HG03280 (cell line): ENCODE data around the gene FGD2.

ENCODE experiments used
- ATAC-seq: cut with Tn5 transposase; IDR thresholded peaks from one replicate; pipeline ENCODE4 v1.9.1; 2021; ENCODE audit warnings: mild to moderate bottlenecking, moderate library complexity; ENCODE audit not compliant: unreplicated experiment

FGD2 gene, protein sequence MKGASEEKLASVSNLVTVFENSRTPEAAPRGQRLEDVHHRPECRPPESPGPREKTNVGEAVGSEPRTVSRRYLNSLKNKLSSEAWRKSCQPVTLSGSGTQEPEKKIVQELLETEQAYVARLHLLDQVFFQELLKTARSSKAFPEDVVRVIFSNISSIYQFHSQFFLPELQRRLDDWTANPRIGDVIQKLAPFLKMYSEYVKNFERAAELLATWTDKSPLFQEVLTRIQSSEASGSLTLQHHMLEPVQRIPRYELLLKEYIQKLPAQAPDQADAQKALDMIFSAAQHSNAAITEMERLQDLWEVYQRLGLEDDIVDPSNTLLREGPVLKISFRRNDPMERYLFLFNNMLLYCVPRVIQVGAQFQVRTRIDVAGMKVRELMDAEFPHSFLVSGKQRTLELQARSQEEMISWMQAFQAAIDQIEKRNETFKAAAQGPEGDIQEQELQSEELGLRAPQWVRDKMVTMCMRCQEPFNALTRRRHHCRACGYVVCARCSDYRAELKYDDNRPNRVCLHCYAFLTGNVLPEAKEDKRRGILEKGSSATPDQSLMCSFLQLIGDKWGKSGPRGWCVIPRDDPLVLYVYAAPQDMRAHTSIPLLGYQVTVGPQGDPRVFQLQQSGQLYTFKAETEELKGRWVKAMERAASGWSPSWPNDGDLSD

DNA sequence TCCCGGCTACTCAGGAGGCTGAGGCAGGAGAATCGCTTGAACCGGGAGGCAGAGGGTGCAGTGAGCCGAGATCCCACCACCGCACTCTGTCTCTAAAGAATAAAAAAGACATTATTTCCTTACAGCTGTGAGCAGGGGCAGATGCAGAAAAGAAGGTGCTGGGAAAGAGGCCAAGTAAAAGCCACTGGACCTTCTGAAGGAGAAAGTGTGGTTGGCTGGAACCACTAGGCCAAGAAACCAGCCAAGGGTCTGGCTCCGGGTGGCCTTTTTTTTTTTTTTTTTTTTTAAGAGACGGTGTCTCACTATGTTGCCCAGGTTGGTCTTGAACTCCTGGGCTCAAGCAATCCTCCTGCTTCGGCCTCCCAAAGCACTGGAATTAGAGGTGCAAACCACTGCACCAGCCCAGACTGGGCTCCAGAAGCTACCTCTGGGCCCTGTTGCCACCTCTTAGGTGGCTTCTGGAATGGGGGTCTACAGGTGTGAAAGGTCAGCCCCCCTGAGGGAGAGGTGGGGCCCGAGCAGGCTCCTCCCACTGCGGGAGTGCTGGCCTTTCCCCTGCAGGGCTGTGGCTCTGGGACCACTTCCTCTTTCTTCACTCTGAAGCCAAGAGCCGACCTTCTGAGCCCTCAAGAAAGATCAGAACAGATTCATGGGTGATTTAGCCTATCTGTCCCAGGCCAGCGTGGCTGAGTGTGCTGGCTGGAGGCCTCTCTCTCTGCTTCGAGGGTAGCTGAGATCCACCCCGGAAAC, at the start of gene FGD2:
Gene FGD2, plus strand, starts transcription at position 595 of the 750 bp plus-strand sequence. CDS start 163 bp downstream, outside the sequence.
- peak; percentile 56 for ATAC-seq

GRCh38 chr6:36955671-36956445, 49.6 kb upstream of the FGD2 start:
- no peak for ATAC-seq

- no peak for ATAC-seq
Observed at GRCh38 chr6:36956446-36956820, 49.0 kb upstream of the FGD2 start.

DNA sequence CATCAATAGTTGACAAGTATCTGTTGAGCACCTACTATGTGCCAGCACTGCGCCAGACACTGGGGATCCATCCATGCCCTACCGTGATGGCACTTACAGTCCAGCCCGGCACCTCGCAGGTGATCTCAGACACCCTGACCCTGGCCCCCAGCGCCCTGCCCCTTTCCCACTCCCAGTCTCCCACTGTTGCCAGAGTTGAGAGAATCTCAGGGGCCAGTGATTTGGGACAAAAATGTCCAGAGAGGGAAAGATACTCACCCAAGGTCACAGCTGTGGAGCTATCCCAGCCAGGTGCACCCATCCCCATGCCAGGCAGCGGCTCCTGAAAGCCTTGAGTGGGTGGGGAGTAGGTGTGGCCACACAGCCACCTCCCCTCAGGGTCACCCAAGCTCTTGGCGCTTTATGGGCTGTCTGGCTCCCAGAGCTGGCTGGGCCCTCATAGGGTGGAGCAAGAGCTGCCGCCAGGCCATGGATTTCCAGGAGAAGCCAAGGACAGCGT, 47.6 kb upstream of the FGD2 start:
- ATAC-seq = no peak

DNA sequence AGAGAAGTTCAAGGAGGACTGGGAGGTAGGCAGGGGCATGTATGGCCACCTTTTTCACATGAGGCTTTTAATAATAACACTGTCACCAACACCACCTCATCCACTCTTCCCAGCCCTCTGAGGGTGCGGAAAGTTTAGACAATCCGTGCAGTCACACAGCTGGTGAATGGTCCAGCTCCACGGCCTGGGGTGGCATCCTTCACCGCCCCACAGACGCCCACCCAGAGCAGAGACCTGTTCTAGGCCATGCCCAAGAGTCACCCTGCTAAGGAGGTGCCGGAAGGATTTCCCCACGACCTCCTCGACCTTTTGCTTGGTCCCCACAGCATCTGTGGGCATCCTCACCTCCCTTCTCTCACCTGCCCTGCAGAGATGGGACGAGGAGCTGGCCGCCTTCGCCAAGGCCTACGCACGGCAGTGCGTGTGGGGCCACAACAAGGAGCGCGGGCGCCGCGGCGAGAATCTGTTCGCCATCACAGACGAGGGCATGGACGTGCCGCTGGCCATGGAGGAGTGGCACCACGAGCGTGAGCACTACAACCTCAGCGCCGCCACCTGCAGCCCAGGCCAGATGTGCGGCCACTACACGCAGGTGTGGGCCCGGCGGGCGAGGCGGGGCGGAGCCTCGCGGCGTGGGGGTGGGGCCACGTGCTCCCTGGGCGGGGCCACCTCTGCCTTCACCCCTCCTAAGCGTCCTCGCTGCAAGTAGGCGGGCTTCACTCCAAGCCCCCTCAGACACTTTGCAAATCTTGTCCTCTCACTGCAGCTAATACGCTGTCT, 46.5 kb upstream of the FGD2 start:
- ATAC-seq = no peak

DNA sequence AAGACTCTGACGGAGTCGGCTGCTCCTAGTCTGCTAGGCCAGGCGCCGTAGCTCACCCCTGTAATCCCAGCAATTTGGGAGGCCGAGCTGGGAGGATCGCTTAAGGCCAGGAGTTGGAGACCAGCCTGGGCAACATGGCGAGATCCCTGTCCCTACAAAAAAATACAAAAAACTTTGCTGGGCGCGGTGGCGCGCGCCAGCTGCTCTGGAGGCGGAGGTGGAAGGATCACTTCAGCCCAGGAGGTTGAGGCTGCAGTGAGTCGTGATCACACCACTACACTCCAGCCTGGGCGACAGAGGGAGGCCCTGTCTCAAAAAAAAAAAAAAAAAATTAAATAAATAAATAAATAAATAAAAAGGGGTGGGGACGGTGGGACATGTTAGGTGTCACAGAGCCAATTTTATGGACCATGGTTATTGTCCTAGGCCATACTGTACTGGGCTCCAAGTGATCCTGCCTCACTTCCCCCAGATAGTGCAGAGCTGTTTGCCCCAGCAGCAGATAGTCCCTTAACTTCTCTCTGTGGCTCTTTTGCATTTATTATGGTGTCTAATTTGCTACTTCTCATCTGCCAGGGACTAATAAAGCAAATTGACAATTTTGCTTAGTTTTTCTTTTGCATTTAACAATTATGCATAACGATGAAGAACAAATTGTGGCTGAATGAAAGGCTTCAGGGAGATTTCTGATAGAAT, 45.8 kb upstream of the FGD2 start:
- ATAC-seq = no peak

- no peak for ATAC-seq
Observed at GRCh38 chr6:36961441-36962435, 43.7 kb upstream of the FGD2 start.

- ATAC-seq = no peak
Observed at GRCh38 chr6:36962874-36963273, 42.6 kb upstream of the FGD2 start.

- no peak for ATAC-seq
Observed at GRCh38 chr6:36963451-36964290, 41.8 kb upstream of the FGD2 start.

GRCh38 chr6:36964349-36964748, 41.1 kb upstream of the FGD2 start:
- no peak for ATAC-seq

- ATAC-seq = no peak
Observed at GRCh38 chr6:36964908-36965307, 40.5 kb upstream of the FGD2 start.

DNA sequence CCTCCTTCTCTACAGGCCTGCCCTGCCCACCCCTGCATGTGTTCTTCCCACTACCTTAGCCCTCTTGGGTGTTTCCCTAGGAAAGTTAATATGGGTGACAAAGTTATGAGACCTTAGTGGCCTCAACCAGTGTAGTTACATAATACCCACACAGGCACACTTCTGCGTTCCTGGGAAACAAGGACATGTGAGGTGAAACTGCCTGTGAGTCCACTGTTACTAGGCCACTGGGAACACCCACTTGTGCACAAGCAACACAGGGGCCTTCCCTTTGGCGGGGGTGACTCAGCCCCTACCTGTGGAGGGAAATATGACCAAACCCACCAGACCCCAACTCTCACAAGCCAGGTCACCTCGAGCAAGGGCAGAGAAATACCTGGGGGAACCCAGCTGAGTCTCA, 38.2 kb upstream of the FGD2 start:
- no peak for ATAC-seq

DNA sequence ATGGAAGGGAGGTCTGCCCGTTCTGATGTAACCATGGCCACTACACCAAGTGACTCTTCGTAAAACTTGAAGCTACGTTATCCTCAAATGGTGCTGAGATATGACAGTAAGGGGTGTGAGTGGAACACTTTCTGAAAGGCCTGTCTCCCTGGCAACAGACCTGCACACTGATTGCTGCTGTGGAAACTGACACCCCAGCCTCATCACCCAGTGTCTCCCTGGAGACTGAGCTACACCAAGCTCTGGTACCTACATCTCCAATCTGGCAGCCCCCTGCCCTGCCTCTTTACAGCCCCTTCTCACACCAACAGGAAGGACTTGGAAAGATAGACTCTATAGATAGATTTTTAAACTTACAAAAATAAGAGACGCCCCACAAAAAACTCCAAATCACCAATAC, 37.7 kb upstream of the FGD2 start:
- ATAC-seq = no peak

DNA sequence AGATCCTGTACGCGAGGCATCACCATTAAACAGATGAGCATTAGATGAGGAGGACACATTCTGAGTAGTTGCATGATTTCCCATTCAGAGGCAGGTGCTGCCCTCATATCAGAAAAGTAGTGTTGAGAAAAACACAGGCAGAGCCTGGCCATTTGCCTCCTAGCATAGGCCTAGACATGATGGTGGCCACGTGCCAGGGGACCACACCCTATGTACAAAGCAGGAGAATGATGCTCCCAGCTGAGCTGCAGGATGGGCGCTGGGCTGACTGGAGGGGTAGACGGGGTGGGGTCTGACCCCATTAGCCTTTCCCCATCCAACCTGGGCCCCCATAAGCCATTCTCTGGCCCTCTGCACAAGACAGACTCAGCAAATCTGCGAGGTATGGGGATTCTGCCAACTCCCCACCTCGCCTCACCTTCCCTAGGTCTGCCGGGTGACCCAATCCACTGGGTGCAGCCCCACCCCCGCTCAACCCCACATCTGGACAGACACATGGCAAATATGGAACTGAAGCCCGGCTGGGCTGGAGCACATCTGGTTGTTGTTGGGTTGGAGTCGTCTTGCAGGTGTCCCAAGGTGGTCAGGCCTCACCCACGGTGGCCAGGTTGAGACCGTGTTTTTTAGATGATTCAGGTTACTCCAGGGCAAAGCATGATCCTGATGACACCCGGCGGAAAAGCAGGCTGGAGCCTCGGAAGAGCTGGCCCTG, 37.0 kb upstream of the FGD2 start:
- no peak for ATAC-seq

DNA sequence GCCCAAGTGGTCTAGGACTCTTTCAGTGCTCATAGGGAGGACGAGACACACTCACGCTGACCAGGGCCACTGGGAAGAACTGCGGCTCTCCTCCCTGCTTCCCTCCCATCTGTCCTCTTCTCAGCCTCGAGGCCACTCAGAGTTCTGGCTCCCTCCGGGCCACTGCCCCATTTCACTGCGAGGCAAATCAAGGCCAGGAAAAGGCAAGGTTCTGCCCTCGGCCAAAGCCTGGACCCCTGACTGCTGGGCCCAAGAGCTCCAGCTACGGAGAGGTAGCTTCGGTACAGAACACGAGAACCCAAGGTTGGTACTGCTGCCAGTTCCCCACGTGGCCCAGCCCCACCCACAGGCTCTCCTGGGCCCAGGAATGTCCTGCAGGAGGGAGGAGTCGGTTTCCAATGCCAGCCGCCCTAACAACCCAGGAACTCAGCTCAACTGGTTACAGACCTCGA, 36.2 kb upstream of the FGD2 start:
- no peak for ATAC-seq

- ATAC-seq = no peak
Observed at GRCh38 chr6:36969988-36970891, 35.2 kb upstream of the FGD2 start.
